HG03175 (cell line): ENCODE data around the gene COBL.

Source experiments
- ATAC-seq: cut with Tn5 transposase; IDR thresholded peaks from one replicate; pipeline ENCODE4 v1.9.1; 2021; ENCODE audit warnings: mild to moderate bottlenecking, moderate library complexity; ENCODE audit not compliant: unreplicated experiment

COBL gene

DNA sequence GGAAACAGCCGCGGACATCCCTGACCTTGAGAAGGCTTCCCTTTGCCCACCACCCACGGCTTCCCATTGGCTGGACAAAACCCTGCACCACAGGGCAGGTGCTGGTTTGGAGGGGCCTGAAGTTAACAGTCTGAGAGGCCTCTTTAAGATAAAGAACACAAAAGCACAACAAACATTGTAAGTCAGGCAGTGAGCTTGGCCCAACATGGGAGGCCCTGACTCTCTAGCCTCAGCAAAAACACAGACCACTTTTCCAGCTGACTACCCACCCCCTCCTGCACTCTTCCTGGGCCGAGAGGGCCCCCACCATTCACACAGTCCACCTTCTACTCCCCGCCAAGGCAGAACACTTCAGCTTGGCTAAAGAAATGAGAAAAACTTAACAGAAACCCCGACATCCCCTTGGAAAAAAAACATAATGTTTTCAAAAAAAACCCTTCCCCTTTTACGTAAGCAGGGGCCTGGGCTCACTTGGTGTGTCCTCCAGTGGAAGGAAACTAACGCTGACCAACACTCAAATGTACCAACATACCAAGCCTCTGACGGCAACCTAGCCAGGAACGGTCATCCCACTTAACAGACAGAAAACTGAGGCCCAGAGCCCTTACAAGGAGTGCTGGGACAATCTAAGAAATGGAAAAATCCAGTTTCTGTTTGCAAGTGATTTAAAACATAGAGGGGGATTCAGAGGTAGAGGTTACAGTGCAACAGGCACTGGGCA, 80.9 kb downstream of the COBL start:
- no peak for ATAC-seq

DNA sequence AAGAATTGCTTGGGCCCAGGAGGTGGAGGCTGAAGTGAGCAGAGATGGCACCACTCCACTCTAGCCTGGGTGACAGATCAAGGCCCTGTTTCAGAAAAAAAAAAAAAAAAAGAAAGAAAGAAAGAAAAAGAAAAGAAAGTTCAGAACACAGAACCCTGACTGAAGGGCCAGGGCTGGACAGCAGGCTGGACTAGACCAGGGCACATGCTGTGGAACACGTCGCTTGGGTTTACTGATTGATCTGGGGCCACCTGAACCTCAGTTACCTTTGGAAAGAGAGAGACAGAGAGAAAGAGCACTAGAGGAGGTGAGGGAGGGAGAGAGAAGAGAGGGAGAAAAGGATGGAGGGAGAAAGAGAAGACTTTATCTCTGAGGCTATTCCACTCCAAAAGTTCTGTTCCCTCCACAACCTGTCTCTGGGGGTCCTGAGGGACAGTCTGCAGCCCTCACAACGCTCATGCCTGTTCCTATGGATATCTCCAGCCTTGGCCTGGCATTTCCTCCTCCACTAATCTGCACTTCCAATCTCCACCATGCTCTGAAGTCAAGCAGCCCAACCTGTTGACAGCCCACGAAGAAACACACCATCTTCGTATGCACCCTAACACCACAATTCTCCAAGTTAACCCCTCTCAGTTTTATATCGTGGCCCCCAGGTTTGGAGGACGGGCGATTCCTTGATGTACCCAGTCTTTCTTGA, 81.8 kb downstream of the COBL start:
- ATAC-seq: no peak

DNA sequence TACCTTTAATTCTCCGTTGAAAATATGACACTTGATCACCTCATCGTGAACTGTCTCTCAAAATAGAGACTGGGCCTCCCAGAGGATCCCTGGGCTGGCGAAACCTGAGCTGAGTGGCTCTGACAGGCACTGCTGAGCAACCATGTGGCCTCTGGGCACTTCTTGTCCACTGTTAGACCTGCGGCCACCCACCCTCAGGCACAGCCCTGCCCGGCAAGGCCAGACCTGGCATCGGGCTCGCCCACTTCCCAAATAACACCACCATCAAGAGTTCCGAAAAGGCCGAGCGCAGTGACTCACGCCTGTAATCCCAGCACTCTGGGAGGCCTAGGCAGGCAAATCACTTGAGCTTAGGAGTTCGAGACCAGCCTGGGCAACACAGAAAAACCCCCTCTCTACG, 82.5 kb downstream of the COBL start:
- ATAC-seq: no peak

DNA sequence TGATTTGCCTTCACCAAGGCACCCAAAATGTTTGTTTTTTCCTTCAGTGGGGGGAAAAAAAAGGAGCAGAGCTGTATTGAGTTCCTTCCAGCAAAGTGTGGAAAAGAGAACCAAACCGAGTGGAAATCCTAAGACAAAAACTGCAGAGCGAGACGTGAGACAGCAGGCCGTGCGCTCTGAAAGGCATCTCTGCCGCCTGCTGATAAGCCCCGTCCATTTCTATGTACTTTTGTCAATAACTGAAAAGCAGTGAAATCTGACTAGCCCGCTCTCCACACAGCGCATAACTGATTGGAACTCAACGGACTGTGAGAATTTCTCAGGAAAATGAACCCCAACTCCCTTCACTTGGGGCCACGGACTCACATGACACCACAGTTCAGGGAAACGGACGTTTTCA, 83.2 kb downstream of the COBL start:
- ATAC-seq: no peak

DNA sequence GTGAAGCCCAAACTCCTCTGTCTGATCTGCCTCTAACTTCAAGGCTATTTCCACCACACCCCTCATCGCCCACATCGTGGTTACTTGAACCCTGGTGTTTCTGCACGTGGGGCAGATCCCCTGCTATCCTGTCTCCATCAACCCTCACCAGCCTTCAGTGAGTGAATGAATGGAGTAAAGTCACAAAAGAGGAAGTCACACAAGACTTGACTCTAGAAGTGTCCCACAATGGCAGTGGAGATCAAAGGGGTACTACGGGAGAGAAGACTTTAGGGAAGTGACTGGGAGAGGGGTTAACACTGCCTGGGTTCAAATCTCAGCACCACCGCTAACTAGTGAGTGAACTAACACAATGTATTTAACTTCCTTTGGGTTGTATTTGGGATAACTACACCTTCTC, 85.9 kb downstream of the COBL start:
- no peak for ATAC-seq

DNA sequence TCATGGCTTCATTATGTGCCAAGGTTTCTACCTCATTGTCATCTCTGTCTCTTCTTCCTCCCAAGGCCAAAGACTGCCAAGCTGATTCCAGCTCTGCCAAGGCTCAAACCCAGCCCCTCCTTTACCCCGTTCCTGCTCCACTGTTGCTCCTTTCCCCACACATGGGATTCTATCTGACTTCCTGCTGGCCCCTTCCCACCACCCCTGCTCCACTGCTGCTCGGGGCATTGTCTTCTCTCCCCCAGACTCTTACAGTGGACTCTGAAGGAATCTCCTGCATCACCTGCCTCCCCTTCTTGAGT, 86.3 kb downstream of the COBL start:
- ATAC-seq: no peak

DNA sequence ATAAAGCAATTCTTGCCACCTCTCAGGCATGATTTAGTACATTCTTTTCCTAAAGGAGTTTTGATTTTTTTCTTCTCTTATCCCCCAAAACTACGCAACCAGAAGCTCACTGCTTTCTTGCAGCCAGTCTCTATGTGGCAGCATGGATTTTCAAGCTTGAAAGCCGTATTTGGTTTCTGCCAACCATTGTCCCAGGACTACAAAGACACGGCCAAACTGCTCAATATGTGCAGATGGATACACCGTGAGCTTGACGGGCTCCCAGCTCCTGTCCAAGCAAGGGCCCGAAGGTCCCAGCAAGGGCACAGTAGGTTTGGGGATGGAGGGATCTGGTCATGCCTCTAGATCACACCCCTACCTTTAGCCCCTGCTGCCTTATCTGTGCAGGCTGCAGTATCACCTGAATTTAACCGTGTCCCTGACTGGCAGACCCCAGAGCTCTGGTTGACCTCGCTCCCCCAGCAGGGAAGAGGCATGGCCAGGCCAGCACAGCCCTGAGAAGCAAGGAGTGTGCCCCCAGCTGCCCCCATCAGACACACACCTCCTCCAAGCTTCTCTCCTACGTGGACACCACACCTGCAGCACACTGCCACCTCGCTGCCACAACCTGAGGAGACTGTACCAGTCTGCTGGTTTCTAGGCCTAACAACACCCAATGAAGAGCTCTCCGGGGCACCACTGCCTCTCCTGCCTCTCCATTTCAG, 86.8 kb downstream of the COBL start:
- no peak for ATAC-seq

DNA sequence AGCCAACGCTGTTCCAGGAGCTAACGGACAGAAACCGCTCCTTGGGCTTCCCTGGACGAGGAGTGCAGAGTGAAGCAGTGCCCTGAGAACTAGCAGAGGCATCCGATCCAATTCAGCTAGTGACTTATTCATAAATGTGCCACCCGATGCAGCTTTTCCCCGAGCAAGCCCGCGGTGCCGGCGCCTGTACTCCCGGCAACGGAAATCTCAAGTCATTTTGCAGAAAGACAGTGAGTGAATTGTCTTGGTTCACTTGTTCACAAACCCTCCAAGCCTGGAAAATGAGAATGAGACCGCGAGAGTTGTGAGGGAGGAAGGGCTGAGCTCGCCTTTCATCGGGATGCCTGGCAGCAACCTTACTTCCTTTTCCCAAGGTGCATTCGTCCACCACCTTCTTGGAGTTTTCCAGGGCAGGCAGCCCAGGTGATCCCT, 87.5 kb downstream of the COBL start:
- ATAC-seq: no peak

DNA sequence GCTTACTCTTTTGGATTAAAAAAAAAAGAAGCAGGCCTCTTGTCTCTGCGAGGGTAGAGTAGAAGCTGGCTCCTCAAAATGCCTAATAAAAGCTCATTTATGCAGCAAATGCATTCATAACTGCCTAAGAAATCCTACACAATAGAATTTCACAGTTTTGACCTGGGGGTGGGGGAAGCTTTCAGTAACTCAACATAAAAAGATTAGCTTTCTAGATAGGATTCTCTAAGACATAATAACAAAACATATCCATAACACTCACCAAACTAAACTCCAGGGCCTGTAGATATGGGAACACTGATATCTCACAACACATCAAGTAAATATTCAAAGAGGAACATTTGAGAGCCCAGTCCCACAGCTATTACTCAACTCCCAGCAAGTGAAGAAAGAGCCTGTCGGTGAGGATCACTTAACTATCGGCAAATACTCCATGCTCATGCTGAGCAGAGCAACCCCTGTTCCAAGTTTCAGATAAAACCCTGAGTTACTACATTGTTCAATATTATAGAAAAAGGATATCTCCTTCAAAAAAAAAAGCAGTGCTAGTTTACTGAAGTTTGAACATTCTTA, 88.1 kb downstream of the COBL start:
- no peak for ATAC-seq

DNA sequence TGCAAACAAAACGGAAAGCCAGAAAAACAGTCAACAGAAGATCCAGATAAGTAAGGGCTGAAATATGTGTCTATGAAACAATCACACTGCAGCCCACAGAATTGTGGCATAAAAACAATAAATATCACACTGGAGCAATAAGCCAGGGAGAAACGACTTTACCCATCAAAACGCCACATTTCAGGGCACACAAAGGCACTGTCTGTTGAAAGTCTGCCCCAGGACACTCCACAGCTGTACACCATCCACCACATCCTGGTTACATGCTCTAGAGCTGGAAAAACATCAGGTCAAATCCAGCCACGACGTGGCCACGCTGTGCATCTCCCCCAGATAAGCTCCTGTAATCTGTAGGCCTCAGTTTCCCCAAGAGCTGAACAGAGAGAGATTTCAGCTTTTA, 88.7 kb downstream of the COBL start:
- no peak for ATAC-seq

DNA sequence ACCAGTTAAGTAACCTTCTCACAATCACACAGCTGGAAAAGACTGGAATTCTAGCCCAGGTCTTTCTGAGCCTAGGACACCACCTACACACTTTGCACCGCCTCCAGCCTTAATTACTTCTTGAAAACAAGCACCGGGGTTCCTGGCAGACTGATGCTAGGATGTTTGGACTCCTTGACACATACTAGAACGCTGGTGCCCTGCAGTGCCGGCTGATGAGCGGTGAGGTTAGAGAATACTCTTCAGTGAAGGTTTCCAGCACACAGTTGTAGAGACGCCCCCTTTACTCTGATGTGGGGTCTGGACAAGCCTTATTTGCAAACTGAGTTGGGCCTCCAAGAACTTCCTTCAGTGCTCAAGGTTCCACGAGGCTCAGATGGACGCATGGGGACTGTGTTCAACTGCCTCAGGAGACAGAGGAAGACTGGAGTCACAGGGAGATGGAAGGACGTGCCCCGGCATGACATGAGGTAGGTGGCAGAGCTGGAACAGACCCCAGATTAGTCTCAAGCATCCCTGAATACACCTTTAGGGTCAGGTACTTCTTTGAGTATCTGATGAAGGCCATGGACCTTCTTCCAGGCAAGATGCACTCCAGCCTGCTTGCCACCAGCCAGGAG, 89.6 kb downstream of the COBL start:
- ATAC-seq: no peak

DNA sequence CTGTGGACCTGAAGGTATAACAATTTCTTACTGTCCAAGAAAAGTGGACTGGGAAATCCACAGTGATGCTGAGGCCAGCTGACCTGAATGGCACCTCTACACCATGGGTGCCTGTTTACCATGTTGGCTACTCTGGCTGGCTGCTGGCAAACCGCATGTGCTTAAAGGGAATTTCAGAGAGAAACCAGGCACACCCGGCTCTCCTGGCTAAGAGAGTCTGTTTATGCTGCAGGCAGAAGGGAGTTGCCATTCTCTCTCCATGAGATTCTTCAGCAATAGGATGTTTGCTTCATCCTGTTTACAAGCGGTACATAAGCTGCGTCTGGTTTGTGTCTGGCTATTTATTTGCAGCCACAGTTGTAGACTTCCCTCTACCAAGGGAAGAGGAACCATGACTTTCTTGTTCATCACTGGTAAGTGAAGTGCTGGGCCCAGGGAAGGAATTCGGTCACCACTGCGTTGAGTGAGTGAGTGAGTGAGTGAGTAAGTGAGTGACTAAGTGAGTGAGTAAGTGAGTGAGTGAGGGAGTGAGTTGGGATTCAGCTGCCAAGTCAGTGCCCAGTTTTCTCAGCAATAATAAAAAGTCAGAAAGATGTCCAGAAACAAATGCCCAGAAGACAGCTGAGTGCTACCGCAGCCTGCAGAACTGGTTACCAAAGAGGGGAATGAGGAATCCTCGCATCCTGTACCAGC, 90.4 kb downstream of the COBL start:
- no peak for ATAC-seq

DNA sequence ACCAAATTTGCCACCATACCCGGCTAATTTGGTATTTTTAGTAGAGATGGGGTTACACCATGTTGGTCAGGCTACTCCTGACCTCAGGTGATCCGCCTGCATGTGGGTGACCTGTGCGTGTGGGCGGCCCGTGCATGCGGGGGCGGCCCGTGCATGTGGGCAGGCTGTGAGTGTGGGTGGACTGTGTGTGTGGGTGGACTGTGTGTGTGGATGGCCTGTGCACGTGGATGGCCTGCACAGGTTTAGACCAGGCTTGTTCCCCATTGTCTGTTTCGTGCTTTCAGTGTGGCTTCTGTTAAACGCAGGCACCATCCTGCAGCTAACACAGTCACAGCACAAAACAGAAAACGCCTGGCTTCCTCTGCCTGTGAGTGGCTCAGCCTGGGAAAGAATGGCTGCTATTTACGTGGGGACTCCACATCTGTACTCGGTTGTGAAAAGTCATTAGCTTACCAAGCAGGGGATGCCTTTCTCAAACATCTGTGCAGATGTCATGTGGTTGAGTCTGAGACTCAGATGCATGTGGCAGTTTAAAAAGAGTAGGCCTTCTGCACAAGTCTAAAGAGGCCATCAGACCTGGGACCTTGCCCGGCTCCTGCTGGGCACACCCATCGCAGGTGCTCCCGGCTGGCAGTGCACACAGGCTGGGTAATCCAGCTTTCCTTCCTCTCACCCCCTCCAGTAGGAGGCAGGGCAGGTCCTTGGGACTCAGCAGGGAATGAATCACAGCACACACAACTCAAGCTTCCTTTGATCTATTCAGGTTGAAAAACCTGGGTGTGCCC, 91.6 kb downstream of the COBL start:
- no peak for ATAC-seq

DNA sequence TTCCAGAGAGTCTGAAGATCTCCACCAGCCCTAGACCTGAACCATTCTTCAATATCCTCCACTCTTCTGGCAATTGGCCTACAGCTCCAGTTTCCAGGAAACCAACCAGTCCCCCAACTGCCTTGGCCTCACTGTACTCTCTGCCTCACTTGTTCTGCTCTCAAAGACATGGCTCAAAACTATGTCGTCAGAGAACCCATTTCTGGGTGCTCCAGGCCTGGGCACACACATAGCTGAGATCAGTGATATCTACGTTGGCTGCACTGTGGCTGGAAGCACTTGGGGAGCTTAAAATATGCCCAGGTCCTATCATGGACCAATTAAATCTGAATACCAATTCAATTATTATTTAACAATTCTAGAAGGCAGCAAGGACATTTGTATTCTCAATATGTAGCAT, 93.1 kb downstream of the COBL start:
- no peak for ATAC-seq

DNA sequence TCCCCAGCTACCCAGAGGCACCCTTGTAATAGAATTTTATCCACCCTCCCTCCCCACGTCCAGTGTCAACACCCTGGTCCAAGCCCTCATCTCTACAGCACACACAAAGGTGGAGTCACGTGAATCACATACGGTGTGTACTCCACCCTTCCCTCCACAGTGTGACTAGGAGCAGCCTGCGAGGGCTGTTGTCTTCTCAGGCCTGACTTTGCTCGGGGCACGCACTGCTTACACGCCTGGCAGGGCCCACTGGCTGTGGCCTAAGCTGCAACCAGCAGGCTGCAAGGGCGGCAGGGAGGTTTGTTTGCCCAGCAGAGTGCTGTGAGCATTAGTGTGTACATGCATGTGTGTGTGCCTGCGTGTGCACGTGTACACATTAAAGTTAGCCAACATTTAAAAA, 93.7 kb downstream of the COBL start:
- no peak for ATAC-seq

DNA sequence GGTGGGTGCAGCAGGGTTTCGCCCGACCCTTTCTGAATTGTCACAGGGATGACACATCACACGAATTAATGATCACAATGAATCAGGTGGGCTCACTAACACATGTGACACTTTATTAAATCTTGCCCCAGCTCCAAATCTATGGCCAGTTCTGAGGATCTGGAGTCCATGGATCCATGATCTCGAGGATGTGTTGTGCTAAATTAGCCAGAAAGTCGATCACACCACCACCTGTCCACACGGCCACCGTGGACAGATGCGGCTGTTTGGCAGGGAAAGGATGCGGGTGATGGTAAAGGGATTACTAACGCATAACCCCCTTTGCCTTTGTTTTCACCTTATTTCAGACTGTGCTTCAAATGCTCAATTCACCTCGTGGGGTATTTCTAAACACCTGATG, 96.4 kb downstream of the COBL start:
- no peak for ATAC-seq

DNA sequence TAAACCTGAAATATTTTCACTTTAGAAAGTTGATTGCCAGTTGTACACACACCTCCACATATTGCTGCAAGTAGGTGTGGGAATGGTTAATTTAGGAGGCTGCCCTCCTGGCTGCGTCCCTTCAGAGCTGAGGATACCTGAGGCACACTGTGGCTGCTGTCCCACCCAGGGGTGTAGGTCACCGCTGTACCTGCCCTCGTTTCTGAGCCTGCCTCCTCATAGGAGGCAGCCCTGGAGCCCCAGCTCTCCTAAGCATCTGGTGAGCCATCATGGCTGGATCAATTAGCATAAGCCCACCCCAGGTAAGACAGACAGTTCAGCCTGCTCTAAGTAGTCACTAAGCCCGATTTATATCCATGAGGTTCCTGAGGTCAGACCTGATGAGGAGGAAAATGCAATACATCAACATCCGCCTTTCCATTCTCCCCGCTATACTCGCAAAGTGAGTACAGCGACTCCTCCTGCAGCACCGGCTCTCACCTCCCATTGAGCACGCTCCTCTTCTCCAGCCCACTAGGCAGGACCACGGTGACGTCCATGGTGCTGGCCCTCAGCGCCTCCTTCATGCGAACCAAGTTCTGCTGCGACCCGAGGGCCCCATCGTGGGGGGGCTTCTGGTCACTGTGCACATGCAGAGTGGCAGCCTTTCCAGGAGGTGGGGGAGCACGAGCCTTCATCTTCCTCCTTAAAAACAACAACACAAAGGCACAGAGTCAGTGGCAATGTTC, 97.2 kb downstream of the COBL start:
- no peak for ATAC-seq

DNA sequence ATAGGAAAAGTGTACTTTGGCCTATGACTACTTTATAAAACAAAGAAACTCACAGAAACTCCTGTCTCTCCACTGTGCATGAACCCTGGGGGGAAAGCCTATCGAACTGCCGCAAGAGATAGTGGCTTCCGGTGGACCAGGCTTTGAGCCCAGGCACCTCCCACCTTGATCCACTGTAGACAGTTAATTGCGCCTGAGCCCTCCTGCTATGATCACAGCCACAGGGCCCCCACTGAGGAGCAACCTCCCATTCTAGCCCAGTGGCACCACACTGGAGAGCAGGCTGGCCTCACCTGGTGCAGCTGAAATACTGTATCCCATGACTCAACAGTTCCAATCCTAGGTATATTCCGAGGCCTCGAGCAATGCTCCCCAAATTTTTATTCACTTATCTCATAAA, 98.8 kb downstream of the COBL start:
- ATAC-seq: no peak

DNA sequence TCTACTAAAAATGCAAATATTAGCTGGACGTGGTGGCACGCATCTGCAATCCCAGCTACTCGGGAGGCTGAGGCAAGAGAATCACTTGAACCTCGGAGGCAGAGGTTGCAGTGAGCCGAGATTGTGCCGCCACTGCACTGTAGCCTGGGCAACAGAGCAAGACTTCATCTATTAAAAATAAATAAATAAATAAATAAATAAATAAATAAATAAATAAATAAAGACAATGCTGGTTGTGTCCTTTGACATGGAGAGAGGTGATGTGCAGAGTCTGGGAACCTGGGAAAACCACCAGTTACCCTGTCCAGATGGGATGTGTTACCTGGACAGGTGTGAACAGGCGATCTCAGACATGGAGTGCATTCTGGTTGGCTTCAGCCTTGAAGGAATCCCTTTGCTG, 102.5 kb downstream of the COBL start:
- ATAC-seq: no peak

DNA sequence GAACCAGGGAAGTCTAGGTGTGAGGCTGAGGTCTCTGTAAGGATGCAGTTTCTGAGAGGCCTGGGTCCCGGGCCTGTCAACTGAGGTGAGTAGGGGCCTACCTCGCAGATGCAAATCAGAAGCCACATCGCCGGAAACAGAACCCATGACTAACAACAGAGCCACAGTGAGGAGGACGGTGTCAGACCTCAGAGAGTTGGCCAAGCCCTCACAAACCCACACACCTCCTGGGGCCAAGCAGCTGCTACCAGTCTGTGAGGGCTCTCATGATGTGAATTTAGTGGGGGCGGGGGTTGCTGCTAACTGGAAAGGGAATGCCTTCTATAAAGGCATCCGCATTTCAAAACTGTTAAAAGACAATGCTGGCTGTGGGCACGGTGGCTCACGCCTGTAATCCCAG, 103.0 kb downstream of the COBL start:
- ATAC-seq: no peak
